CD4-positive, alpha-beta T cell treated with Interleukin-17A for 1 hour (primary cell): ENCODE measurements around the gene COG3.
"Not testable (repeated sequence)": the region's sequence is repeated elsewhere in the genome, so short reads cannot be mapped to it uniquely, and the experiment has no call there.

ENCODE experiments used
- DNase-seq: peaks from one replicate; pipeline ENCODE4 v3.0.0-alpha.2; 2020

The COG3 gene

GRCh38 chr13:45464687-45465453, at the start of gene COG3:
Gene COG3, plus strand, starts transcription at chr13:45464939. Its CDS starts 98 bp downstream, at chr13:45465037.
- peak; percentile 98 for DNase-seq

GRCh38 chr13:45415112-45415511, 49.6 kb upstream of the COG3 start:
- no peak for DNase-seq

GRCh38 chr13:45416516-45417128, 48.1 kb upstream of the COG3 start:
- no peak for DNase-seq

- peak; percentile 91 for DNase-seq
Measured at GRCh38 chr13:45417790-45418534, 46.8 kb upstream of the COG3 start, which contains the start of gene SLC25A30. Gene SLC25A30, minus strand, starts transcription at chr13:45418373. Its CDS starts 6,948 bp downstream, at chr13:45411425.

- not testable (repeated sequence) for DNase-seq
Measured at GRCh38 chr13:45419389-45419788, 45.4 kb upstream of the COG3 start.

- DNase-seq, result no peak
Measured at GRCh38 chr13:45419945-45420344, 44.8 kb upstream of the COG3 start.

GRCh38 chr13:45422731-45423292, 41.9 kb upstream of the COG3 start:
- DNase-seq, result no peak

- not testable (repeated sequence) for DNase-seq
Measured at GRCh38 chr13:45426056-45426841, 38.5 kb upstream of the COG3 start.

- DNase-seq, result no peak
Measured at GRCh38 chr13:45432737-45433380, 31.9 kb upstream of the COG3 start.

GRCh38 chr13:45433381-45433790, 31.4 kb upstream of the COG3 start:
- DNase-seq, result no peak

- DNase-seq, result no peak
Measured at GRCh38 chr13:45434556-45435371, 30.0 kb upstream of the COG3 start.

- no peak for DNase-seq
Measured at GRCh38 chr13:45436332-45436731, 28.4 kb upstream of the COG3 start.

GRCh38 chr13:45436953-45437352, 27.8 kb upstream of the COG3 start:
- DNase-seq, result no peak

GRCh38 chr13:45437947-45438346, 26.8 kb upstream of the COG3 start:
- no peak for DNase-seq

GRCh38 chr13:45439008-45439407, 25.7 kb upstream of the COG3 start:
- no peak for DNase-seq

- DNase-seq, result no peak
Measured at GRCh38 chr13:45439781-45440462, 24.8 kb upstream of the COG3 start.

- peak; percentile 13 for DNase-seq
Measured at GRCh38 chr13:45441633-45442032, 23.1 kb upstream of the COG3 start.

- no peak for DNase-seq
Measured at GRCh38 chr13:45445053-45445452, 19.7 kb upstream of the COG3 start.

- no peak for DNase-seq
Measured at GRCh38 chr13:45446181-45446580, 18.6 kb upstream of the COG3 start.

GRCh38 chr13:45447050-45447661, 17.6 kb upstream of the COG3 start:
- no peak for DNase-seq
